Sciatic nerve (tissue), 2 donors: Measurements from ENCODE around the gene DLGAP1. TPM values are rescaled to one million over a fixed set of nuclear protein-coding genes. Genes with fewer than 3 reads are reported as not detected.
"Not testable (repeated sequence)": the region's sequence is repeated elsewhere in the genome, so short reads cannot be mapped to it uniquely, and the experiment has no call there.

Source experiments
- ATAC-seq: fragments of 200-7000 bp; cut with Tn5 transposase; one replicate; pipeline ENCODE4 v1.9.1; 2020; ENCODE audit warnings: mild to moderate bottlenecking, moderate library complexity
- DNase-seq: peaks from one replicate; pipeline ENCODE4 v3.0.0-alpha.2; 2020; ENCODE audit warnings: low spot score
- intact Hi-C: fragments of 100-400 bp; cut with DNase I; formaldehyde crosslinking; loops from one replicate; pipeline ENCODE4 v1.14.2; 2022
- total RNA-seq: library from RNA; stranded (reverse); fragmentation: NEBNext Ultra II Directional; extraction: Animal tissue kit (Norgen Biotek cat#: 25700); gene quantifications from one replicate; pipeline ENCODE4 v1.2.1, GENCODE V29; 2021
- donor health status: DM: no; HTN: no; CAD: no.
- donor health status: DM: no; HTN: no; CAD: no.

DLGAP1 gene
- total RNA-seq, 1 donor from 2014 or later = 0.98 TPM

- intact Hi-C loops = no loop called here
- ATAC-seq = no peak
- DNase-seq = no peak
Observed at GRCh38 chr18:4399929-4400328, 55.2 kb downstream of the DLGAP1 start.

GRCh38 chr18:4394700-4395099, 60.4 kb downstream of the DLGAP1 start:
- DNase-seq = no peak
- intact Hi-C loops = no loop called here
- ATAC-seq = no peak

- DNase-seq (no peak), ATAC-seq (no peak)
- intact Hi-C loops = no loop called here
Observed at GRCh38 chr18:4391859-4392258, 63.2 kb downstream of the DLGAP1 start.

- ATAC-seq (no peak), DNase-seq (no peak)
- intact Hi-C loops = no loop called here
Observed at GRCh38 chr18:4385876-4386275, 69.2 kb downstream of the DLGAP1 start.

- no peak for ATAC-seq
- intact Hi-C loops = no loop called here
- no peak for DNase-seq
Observed at GRCh38 chr18:4384932-4385331, 70.2 kb downstream of the DLGAP1 start.

- ATAC-seq (no peak), DNase-seq (no peak)
- intact Hi-C loops = no loop called here
Observed at GRCh38 chr18:4374564-4374963, 80.5 kb downstream of the DLGAP1 start.

GRCh38 chr18:4369705-4370104, 85.4 kb downstream of the DLGAP1 start:
- no peak for ATAC-seq
- intact Hi-C loops = no loop called here

GRCh38 chr18:4360221-4360715, 94.8 kb downstream of the DLGAP1 start:
- ATAC-seq = no peak
- intact Hi-C loops = no loop called here
- no peak for DNase-seq

More at GRCh38 chr18:4369705-4370104, 85.4 kb downstream of the DLGAP1 start:
- no peak for DNase-seq

GRCh38 chr18:4358618-4359017, 96.5 kb downstream of the DLGAP1 start:
- DNase-seq = no peak
- no peak for ATAC-seq
- intact Hi-C loops = no loop called here

GRCh38 chr18:4357579-4357978, 97.5 kb downstream of the DLGAP1 start:
- intact Hi-C loops = no loop called here
- ATAC-seq (no peak), DNase-seq (no peak)

- ATAC-seq (no peak), DNase-seq (no peak)
- intact Hi-C loops = no loop called here
Observed at GRCh38 chr18:4356929-4357328, 98.2 kb downstream of the DLGAP1 start.

- intact Hi-C loops = no loop called here
- ATAC-seq (no peak), DNase-seq (no peak)
Observed at GRCh38 chr18:4353853-4354418, 101.2 kb downstream of the DLGAP1 start.

- intact Hi-C loops = no loop called here
- ATAC-seq (no peak), DNase-seq (no peak)
Observed at GRCh38 chr18:4352746-4353551, 102.2 kb downstream of the DLGAP1 start.

GRCh38 chr18:4351005-4351404, 104.1 kb downstream of the DLGAP1 start:
- ATAC-seq (no peak), DNase-seq (no peak)
- intact Hi-C loops = no loop called here

GRCh38 chr18:4335386-4335785, 119.7 kb downstream of the DLGAP1 start:
- DNase-seq (no peak), ATAC-seq (no peak)
- intact Hi-C loops = no loop called here

- intact Hi-C loops = no loop called here
- DNase-seq (no peak), ATAC-seq (no peak)
Observed at GRCh38 chr18:4333043-4333442, 122.1 kb downstream of the DLGAP1 start.

- intact Hi-C loops = loop anchor here (5.0 kb wide), 1 partner anchor 423 kb away; no protein-coding TSS in a partner anchor
- ATAC-seq (no peak), DNase-seq (no peak)
Observed at GRCh38 chr18:4319738-4320677, 135.1 kb downstream of the DLGAP1 start.

GRCh38 chr18:4318311-4318710, 136.8 kb downstream of the DLGAP1 start:
- intact Hi-C loops = no loop called here
- ATAC-seq = no peak
- no peak for DNase-seq

- not testable (repeated sequence) for ATAC-seq
Observed at GRCh38 chr18:4311945-4312344, 143.2 kb downstream of the DLGAP1 start.

More at GRCh38 chr18:4311945-4312344, 143.2 kb downstream of the DLGAP1 start:
- intact Hi-C loops, DNase-seq: not testable (repeated sequence)
